Aorta (tissue), 5 donors: ENCODE results near the gene USP7. TPM values are rescaled to one million over a fixed set of nuclear protein-coding genes. Genes with fewer than 3 reads are reported as not detected.
"Not testable (repeated sequence)": the region's sequence is repeated elsewhere in the genome, so short reads cannot be mapped to it uniquely, and the experiment has no call there.

Experiments
- ATAC-seq: fragments of 200-7000 bp; cut with Tn5 transposase; one replicate; pipeline ENCODE4 v1.9.1; 2022; ENCODE audit warnings: moderate library complexity; ENCODE audit not compliant: low FRiP score
- DNase-seq, 2 donors: peaks; one replicate each; pipeline ENCODE4 v3.0.0-alpha.2; 2020
- H3K27ac ChIP-seq, 2 donors: one replicate each; pipeline ENCODE4 v1.5.1; 2013; ENCODE audit warnings: low read length in 2 of 2, mild to moderate bottlenecking in 2 of 2, moderate library complexity in 2 of 2, control low read depth in 1 of 2, inconsistent platforms in 1 of 2, low read depth in 1 of 2
- H3K27me3 ChIP-seq, 2 donors: one replicate each; pipeline ENCODE4 v1.6.1; 2013; ENCODE audit warnings: control low read depth in 1 of 2, low read length in 1 of 2, mild to moderate bottlenecking in 1 of 2, moderate library complexity in 1 of 2; ENCODE audit not compliant: insufficient read depth in 2 of 2, control insufficient read depth in 1 of 2
- H3K36me3 ChIP-seq, 2 donors: one replicate each; pipeline ENCODE4 v1.6.1; 2013; ENCODE audit warnings: control low read depth in 1 of 2, low read length in 1 of 2, mild to moderate bottlenecking in 1 of 2; ENCODE audit not compliant: insufficient read depth in 2 of 2, control insufficient read depth in 1 of 2
- H3K4me1 ChIP-seq, 2 donors: one replicate each; pipeline ENCODE4 v1.6.1; 2013; ENCODE audit warnings: low read length in 2 of 2, control low read depth in 1 of 2, mild to moderate bottlenecking in 1 of 2, moderate library complexity in 1 of 2; ENCODE audit not compliant: insufficient read depth in 2 of 2, control insufficient read depth in 1 of 2
- H3K4me3 ChIP-seq, 2 donors: one replicate each; pipeline ENCODE4 v1.5.1; 2013; ENCODE audit warnings: low read length in 2 of 2, control low read depth in 1 of 2, mild to moderate bottlenecking in 1 of 2
- H3K9me3 ChIP-seq: one replicate; pipeline ENCODE4 v1.6.1; 2013; ENCODE audit warnings: mild to moderate bottlenecking, low read length; ENCODE audit not compliant: control insufficient read depth
- WGBS, 2 donors: extraction: QIAGEN DNeasy Blood & Tissue Kit; methylation state at CpG; one replicate each; pipeline ENCODE4 v1.1.7; 2013; 5-methylcytosine and 5-hydroxymethylcytosine counted together
- intact Hi-C, 2 donors: fragments of 100-400 bp; cut with DNase I; formaldehyde crosslinking; loops; one replicate each; pipeline versions ENCODE4 v1.14.2 to v1.15.0; 2022
- polyA plus RNA-seq, 2 donors: library from polyadenylated mRNA; stranded (reverse); fragments of 200-250 nt; gene quantifications; one replicate each; pipeline ENCODE4 v1.2.3, GENCODE V29; 2013
- total RNA-seq, 2 donors: library from RNA; stranded (reverse); fragmentation: NEBNext Ultra II Directional; extraction: Animal tissue kit (Norgen Biotek cat#: 25700); gene quantifications; one replicate each; pipeline ENCODE4 v1.2.1, GENCODE V29; 2021
- donor health status: healthy with polysubstance abuse.
- donor health status: Bipolar disorder and iron deficiency.
- donor health status: DM: no; HTN: no; CAD: no.
- donor health status: DM: no; HTN: no; CAD: no.
- donor health status: DM: yes; HTN: yes; CAD: no.

Gene USP7
- total and polyA plus RNA-seq, 4 donors: 18.0 to 110 (median 72.3) TPM

- Histone ChIP-seq H3K36me3 (no peaks in the 10 kb centered on the region), H3K27ac (no peak overlapping the region), H3K9me3 (no peaks in the 10 kb centered on the region), H3K27me3 (no peaks in the 10 kb centered on the region), H3K4me1 (no peaks in the 10 kb centered on the region), H3K4me3 (no peak overlapping the region)
- WGBS, 2 donors: 80 to 81% methylated on average over 6 of the region's 6 CpGs
- DNase-seq: no peak
- intact Hi-C loops: no loop called here
- no peak for ATAC-seq
Observed at GRCh38 chr16:8986111-8986510, 22.4 kb upstream of the USP7 start.

- Histone ChIP-seq H3K36me3 (no peaks in the 10 kb centered on the region), H3K9me3 (no peaks in the 10 kb centered on the region), H3K27me3 (no peaks in the 10 kb centered on the region), H3K4me1 (no peaks in the 10 kb centered on the region), H3K4me3 (no peak overlapping the region), H3K27ac (no peak overlapping the region)
- ATAC-seq (no peak), DNase-seq (no peak)
- intact Hi-C loops: no loop called here
- WGBS, 2 donors: 86 to 87% methylated on average over 7 of the region's 7 CpGs
Observed at GRCh38 chr16:8982816-8983215, 19.1 kb upstream of the USP7 start.

- DNase-seq, H3K4me1 ChIP-seq, ATAC-seq, intact Hi-C loops, H3K27ac ChIP-seq, H3K36me3 ChIP-seq, H3K27me3 ChIP-seq, H3K9me3 ChIP-seq, H3K4me3 ChIP-seq: not testable (repeated sequence)
- 93 to 94% methylated on average over 30 to 31 of the region's 31 CpGs for WGBS, 2 donors
Observed at GRCh38 chr16:8981901-8982300, 18.2 kb upstream of the USP7 start.

GRCh38 chr16:8976189-8976588 lies 12.5 kb upstream of the USP7 start:
- H3K4me3 ChIP-seq, H3K4me1 ChIP-seq, H3K27me3 ChIP-seq, intact Hi-C loops, H3K36me3 ChIP-seq, DNase-seq, ATAC-seq, H3K9me3 ChIP-seq, H3K27ac ChIP-seq: not testable (repeated sequence)
- 53 to 63% methylated on average over 3 of the region's 3 CpGs for WGBS, 2 donors

DNA sequence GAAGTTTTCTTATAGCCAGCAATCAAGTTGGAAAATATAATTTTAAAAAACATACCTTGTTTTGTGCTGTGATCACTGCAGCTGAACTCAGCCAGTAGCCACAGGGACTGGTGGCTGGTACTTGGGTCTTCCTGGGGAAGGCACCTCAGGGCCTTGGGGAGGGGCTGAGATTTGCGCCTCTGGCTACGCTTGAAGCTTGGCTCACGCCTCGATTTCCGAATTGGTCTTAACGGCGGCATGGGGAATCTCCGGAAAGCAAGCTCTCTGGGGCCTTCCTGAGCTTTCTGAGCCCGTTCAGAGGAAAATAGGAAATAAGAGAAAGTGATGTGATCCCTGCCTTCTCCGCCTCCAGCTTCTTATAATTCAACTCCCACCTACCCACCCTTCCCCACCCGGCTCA lies 11.3 kb upstream of the USP7 start:
- DNase-seq: peak in 1 of 2 donors; percentile 38
- H3K4me3 ChIP-seq: no peak overlapping the region
- ATAC-seq: no peak
- no peaks in the 10 kb centered on the region for H3K4me1 ChIP-seq
- intact Hi-C loops: no loop called here
- no peaks in the 10 kb centered on the region for H3K27me3 ChIP-seq
- H3K9me3 ChIP-seq: no peaks in the 10 kb centered on the region
- no peaks in the 10 kb centered on the region for H3K36me3 ChIP-seq
- 65 to 68% methylated on average over 11 of the region's 11 CpGs for WGBS, 2 donors
- no peak overlapping the region for H3K27ac ChIP-seq

DNA sequence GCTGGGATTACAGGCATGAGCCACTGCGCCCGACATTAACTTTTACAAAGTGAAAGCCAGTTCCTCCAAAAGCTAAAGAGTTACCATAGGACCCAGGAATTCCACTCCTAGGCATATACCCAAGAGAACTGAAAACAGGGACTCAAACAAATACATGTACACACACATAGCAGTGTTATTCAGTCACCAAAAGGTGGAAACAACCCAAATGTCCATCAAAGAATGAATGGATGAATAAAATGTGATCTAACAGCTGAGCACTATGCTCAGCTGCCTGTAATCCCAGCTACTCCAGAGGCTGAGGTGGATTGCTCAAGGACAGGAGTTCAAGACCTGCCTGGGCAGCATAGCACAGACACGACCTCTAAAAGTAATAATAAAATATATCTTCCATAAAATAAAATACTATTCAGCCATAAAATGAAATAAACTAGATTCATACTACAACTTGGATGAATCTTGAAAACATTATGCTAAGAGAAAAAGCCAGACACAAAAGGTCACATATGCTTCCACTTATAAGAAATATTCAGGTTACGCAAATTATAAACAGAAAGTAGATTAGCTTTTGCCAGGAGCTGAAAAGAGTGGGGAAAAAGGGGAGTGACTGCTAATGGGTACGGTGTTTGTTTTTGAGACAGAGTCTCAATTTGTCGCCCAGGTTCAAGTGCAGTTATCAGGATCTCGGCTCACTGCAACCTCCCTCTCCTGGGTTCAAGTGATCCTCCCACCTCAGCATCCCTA lies 9.3 kb upstream of the USP7 start:
- Histone ChIP-seq H3K36me3 (no peaks in the 10 kb centered on the region), H3K9me3 (no peaks in the 10 kb centered on the region), H3K4me1 (no peaks in the 10 kb centered on the region), H3K27ac (no peak overlapping the region), H3K27me3 (no peaks in the 10 kb centered on the region), H3K4me3 (no peak overlapping the region)
- DNase-seq (peak in 1 of 2 donors; percentile 26), ATAC-seq (no peak)
- 50 to 51% methylated on average over 7 of the region's 7 CpGs for WGBS, 2 donors
- intact Hi-C loops: no loop called here

DNA sequence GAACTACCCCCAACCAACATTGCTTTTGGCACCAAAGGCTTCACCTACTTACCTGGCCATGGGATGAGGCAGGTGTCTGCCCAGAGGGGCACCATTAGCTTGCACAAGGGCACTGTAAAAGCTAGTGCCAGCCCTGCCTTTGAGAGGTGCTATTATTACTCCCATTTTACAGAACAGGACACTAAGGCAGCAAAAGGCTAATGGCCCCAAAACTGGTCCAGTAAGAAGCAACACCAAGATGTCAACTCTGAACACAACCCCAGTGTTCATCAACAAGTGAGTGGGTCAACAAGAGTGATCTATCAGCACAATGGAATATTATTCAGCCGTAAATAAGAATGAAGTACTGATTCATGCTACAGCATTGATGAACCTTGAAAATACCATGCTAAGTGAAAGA lies 7.7 kb upstream of the USP7 start:
- Histone ChIP-seq H3K27me3 (no peaks in the 10 kb centered on the region), H3K4me1 (no peaks in the 10 kb centered on the region), H3K27ac (no peak overlapping the region), H3K4me3 (no peak overlapping the region), H3K36me3 (no peaks in the 10 kb centered on the region), H3K9me3 (no peaks in the 10 kb centered on the region)
- peak in 1 of 2 donors; percentile 25 for DNase-seq
- 96 to 100% methylated on average over 1 of the region's 1 CpG for WGBS, 2 donors
- no peak for ATAC-seq
- intact Hi-C loops: no loop called here

DNA sequence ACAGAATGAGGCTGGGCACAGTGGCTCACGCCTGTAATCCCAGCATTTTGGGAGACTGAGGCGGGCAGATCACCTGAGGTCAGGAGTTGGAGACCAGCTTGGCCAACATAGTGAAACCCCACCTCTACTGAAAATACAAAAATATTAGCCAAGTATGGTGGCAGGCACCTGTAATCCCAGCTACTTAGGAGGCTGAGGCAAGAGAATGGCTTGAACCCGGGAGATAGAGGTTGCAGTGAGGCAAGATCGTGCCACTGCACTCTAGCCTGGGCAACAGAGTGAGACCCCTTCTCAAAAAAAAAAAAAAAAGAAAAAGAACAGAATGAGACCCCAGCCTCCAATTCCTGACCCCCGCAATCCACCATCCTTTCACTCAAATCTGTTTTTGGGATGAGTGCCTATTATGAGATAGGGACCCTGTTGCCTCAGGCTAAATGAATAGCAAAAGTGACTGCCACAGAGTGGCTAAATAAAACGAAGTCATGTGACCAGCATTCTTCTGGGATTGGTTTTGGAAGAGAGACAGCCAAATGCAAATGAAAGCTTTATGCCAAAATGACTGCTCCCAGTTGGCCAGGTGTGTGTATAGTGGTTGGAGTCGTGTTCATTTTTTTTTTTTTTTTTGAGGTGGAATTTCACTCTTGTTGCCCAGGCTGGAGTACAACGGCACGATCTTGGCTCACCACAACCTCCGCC lies 5.6 kb upstream of the USP7 start:
- H3K27me3 ChIP-seq, H3K9me3 ChIP-seq, H3K4me1 ChIP-seq, H3K4me3 ChIP-seq, H3K27ac ChIP-seq, intact Hi-C loops, ATAC-seq, H3K36me3 ChIP-seq: not testable (repeated sequence)
- DNase-seq: peak in 1 of 2 donors; percentile 36
- 73 to 74% methylated on average over 10 of the region's 10 CpGs for WGBS, 2 donors

DNA sequence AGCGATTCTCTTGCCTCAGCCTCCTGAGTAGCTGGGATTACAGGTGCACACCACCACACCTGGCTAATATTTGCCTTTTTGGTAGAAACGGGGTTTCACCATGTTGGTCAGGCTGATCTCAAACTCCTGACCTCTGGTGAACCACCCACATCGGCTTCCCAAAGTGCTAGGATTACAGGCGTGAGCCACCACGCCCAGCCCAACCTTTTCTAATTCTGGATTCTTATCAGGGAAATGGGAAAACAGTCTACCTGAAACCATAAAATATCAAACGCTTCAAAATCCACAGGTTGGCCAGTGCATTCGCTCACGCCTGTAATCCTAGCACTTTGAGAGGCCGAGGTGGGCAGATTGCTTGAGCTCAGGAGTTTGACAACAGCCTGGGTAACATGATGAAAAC lies 4.3 kb upstream of the USP7 start:
- H3K27ac ChIP-seq, H3K4me1 ChIP-seq, H3K27me3 ChIP-seq, intact Hi-C loops, ATAC-seq, H3K36me3 ChIP-seq, H3K9me3 ChIP-seq, H3K4me3 ChIP-seq, DNase-seq: not testable (repeated sequence)
- WGBS, 2 donors: 94% methylated on average over 9 of the region's 9 CpGs
